ENCODE measurements around the gene MINDY4. TPM values are rescaled to one million over a fixed set of nuclear protein-coding genes. Genes with fewer than 3 reads are reported as not detected.

Gene MINDY4
- total and polyA plus RNA-seq, 2 of the 4 experiments (the other 2 are of a cell fraction): 1.8 to 3.6 TPM

DNA sequence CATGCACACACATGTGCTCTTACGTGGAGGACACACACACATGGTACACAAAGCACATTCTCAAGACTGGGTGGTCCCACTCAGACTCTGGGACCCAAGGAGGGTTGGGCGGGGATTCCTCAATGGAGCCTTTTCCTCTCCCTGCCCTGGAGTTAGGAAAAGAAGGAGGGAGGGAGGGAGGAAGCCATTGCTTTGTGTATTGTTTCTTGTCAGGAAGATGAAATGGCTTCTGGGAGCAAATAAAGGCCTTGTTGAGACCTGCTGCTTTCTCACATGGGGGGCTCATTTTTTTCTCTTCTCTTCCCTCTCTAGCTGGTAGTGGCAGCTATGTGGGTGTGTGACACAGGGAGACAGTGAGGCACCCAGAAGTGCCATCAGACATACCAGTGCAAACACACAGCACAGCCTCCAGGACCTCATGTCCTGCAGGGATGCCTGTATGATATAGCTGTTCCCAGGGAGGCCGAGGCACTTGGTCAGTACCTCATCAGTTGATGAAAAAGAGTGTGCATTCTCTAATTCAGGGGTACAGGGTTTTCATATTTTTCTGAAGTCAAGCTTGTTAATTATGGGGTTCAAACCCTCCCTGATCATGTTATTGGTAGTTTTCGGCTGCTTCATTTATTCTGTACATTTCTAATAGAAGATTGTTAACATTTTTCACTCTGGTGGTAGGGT is 146.1 kb downstream of the MINDY4 start:
- DNase-seq (no peak), ATAC-seq (ENCODE audit: low read depth) (no peak)
- Histone ChIP-seq H3K27ac (ENCODE audit: insufficient read depth, low read length) (no peak overlapping the region), H2BK5ac (ENCODE audit: low read depth, low read length, poor library complexity, severe bottlenecking) (no peak overlapping the region), H3K14ac (replicated peaks; ENCODE audit: low read depth, low read length) (no peak overlapping the region), H2BK15ac (ENCODE audit: low read depth, low read length) (no peak overlapping the region), H2BK20ac (ENCODE audit: low read depth, low read length) (no peak overlapping the region), H3K9me1 (ENCODE audit: insufficient read depth, low read length) (peaks cover 13% of the 10 kb centered on the region; the same call in 1 of the 2 replicates), H4K5ac (ENCODE audit: low read depth, low read length) (no peak overlapping the region), H3K79me1 (ENCODE audit: low read depth in 1 of 2, low read length in 2 of 2) (no peaks in the 10 kb centered on the region), H2AFZ (replicated peaks; ENCODE audit: low read length, poor library complexity) (no peak overlapping the region), H4K91ac (ENCODE audit: insufficient read depth, low read depth, low read length) (no peak overlapping the region), H3K27me3 (ENCODE audit: control insufficient read depth, insufficient read depth, low read length) (no peaks in the 10 kb centered on the region), H3K9ac (ENCODE audit: low read depth, low read length) (no peak overlapping the region), H3K9me3 (ENCODE audit: control insufficient read depth, insufficient read depth, low read length) (no peaks in the 10 kb centered on the region), H4K8ac (ENCODE audit: low read depth in 2 of 2, low read length in 2 of 2) (no peak overlapping the region), H3K23ac (ENCODE audit: low read depth, low read length) (no peak overlapping the region), H3K18ac (ENCODE audit: low read depth, low read length) (no peak overlapping the region), H3K4me2 (ENCODE audit: low read depth, low read length) (no peak overlapping the region), H3K4me3 (ENCODE audit: insufficient read depth, low read depth, low read length) (no peak overlapping the region), H3K56ac (ENCODE audit: extremely low read depth, insufficient read depth, low read length) (no peak overlapping the region), H3K36me3 (ENCODE audit: control insufficient read depth, insufficient read depth, low read length) (no peaks in the 10 kb centered on the region), H4K20me1 (ENCODE audit: insufficient read depth, low read length) (no peaks in the 10 kb centered on the region), H2BK120ac (ENCODE audit: low read depth, low read length) (no peak overlapping the region), H3K4me1 (ENCODE audit: control insufficient read depth, insufficient read depth, low read length) (peaks cover 12% of the 10 kb centered on the region), H2AK5ac (ENCODE audit: low read depth, low read length) (peak overlapping the region; percentile 51; the same call in 1 of the 2 replicates), H2AK9ac (replicated peaks; ENCODE audit: low read depth, low read length, poor library complexity) (no peak overlapping the region), H3K4ac (ENCODE audit: low read depth, low read length) (no peak overlapping the region)
- 86% methylated on average over 1 of the region's 4 CpGs; no CpG with 5 or more reads in 1 of the 2 experiments for WGBS, 2 experiments (ENCODE audit: extremely low coverage in 2 of 2, insufficient read length in 1 of 2)
- TF ChIP-seq, protein P1, sequence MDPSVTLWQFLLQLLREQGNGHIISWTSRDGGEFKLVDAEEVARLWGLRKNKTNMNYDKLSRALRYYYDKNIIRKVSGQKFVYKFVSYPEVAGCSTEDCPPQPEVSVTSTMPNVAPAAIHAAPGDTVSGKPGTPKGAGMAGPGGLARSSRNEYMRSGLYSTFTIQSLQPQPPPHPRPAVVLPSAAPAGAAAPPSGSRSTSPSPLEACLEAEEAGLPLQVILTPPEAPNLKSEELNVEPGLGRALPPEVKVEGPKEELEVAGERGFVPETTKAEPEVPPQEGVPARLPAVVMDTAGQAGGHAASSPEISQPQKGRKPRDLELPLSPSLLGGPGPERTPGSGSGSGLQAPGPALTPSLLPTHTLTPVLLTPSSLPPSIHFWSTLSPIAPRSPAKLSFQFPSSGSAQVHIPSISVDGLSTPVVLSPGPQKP (IDR thresholded peaks at IDR 0.05; ENCODE audit: borderline replicate concordance, low read depth, low read length): no peak
- no peak for TF ChIP-seq CHD1 (IDR thresholded peaks at IDR 0.05; ENCODE audit: low read depth, low read length)
- TF ChIP-seq MAFK (IDR thresholded peaks at IDR 0.05; ENCODE audit: low read depth, low read length): no peak
- no peak for TF ChIP-seq MXI1 (IDR thresholded peaks at IDR 0.05; ENCODE audit: borderline replicate concordance, low read depth, low read length)
- TF ChIP-seq NFE2L2 (IDR thresholded peaks at IDR 0.05; ENCODE audit: low read depth, low read length): no peak
- TF ChIP-seq, protein P2, sequence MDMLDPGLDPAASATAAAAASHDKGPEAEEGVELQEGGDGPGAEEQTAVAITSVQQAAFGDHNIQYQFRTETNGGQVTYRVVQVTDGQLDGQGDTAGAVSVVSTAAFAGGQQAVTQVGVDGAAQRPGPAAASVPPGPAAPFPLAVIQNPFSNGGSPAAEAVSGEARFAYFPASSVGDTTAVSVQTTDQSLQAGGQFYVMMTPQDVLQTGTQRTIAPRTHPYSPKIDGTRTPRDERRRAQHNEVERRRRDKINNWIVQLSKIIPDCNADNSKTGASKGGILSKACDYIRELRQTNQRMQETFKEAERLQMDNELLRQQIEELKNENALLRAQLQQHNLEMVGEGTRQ (IDR thresholded peaks at IDR 0.05; ENCODE audit: low read depth, low read length): no peak
- TF ChIP-seq POLR2A (IDR thresholded peaks at IDR 0.05; ENCODE audit: low read depth, low read length): no peak
- TF ChIP-seq MAZ (IDR thresholded peaks at IDR 0.05; ENCODE audit: borderline replicate concordance, low read depth, low read length): no peak
- TF ChIP-seq FOS (IDR thresholded peaks at IDR 0.05; ENCODE audit: low read depth, low read length): no peak
- TF ChIP-seq BHLHE40 (IDR thresholded peaks at IDR 0.05; ENCODE audit: low read depth, low read length): no peak
- TF ChIP-seq, protein P3, sequence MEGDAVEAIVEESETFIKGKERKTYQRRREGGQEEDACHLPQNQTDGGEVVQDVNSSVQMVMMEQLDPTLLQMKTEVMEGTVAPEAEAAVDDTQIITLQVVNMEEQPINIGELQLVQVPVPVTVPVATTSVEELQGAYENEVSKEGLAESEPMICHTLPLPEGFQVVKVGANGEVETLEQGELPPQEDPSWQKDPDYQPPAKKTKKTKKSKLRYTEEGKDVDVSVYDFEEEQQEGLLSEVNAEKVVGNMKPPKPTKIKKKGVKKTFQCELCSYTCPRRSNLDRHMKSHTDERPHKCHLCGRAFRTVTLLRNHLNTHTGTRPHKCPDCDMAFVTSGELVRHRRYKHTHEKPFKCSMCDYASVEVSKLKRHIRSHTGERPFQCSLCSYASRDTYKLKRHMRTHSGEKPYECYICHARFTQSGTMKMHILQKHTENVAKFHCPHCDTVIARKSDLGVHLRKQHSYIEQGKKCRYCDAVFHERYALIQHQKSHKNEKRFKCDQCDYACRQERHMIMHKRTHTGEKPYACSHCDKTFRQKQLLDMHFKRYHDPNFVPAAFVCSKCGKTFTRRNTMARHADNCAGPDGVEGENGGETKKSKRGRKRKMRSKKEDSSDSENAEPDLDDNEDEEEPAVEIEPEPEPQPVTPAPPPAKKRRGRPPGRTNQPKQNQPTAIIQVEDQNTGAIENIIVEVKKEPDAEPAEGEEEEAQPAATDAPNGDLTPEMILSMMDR (conservative IDR thresholded peaks at IDR 0.05; ENCODE audit: low read depth, low read length): no peak
- no peak for TF ChIP-seq CEBPB (IDR thresholded peaks at IDR 0.05; ENCODE audit: low read depth, low read length)
- TF ChIP-seq RFX5 (IDR thresholded peaks at IDR 0.05; ENCODE audit: low read depth, low read length): no peak
- no peak for TF ChIP-seq RCOR1 (IDR thresholded peaks at IDR 0.05; ENCODE audit: insufficient replicate concordance, low read length)
- TF ChIP-seq SMC3 (IDR thresholded peaks at IDR 0.05; ENCODE audit: low read depth, low read length): no peak
- no peak for TF ChIP-seq RAD21 (IDR thresholded peaks at IDR 0.05; ENCODE audit: low read length)
- in situ Hi-C loops (cut with MboI; ENCODE audit: low sequenced_read_pairs) (no loop called here), intact Hi-C loops (cut with micrococcal nuclease) (no loop called here), dilution Hi-C loops (cut with HindIII; ENCODE audit: low sequenced_read_pairs, unreplicated experiment) (no loop called here)
- ChIA-PET CTCF (no interaction called here), POLR2A (ENCODE audit: unreplicated experiment) (no interaction called here)
- no TSS peak for BruUV-seq (replicated peaks)

Data from IMR-90 (cell line).